H1 (cell line): ENCODE data around the gene STAM. TPM values are rescaled to one million over a fixed set of nuclear protein-coding genes. Genes with fewer than 3 reads are reported as not detected.

Experiments used
- BCL11A ChIP-seq, 2 experiments: IDR thresholded peaks; one replicate each; pipeline ENCODE4 v1.6.1; 2011; ENCODE audit warnings: low read depth in 2 of 2, low read length in 2 of 2, mild to moderate bottlenecking in 2 of 2
- CHD2 ChIP-seq: IDR thresholded peaks from 2 replicates; pipeline ENCODE4 v1.6.1; 2012; ENCODE audit warnings: low read length, improper control_type of control experiment
- CHD7 ChIP-seq: fragments of 300-600 bp; sonication (generic); IDR thresholded peaks from 2 replicates; pipeline ENCODE4 v1.7.1; 2012; ENCODE audit warnings: low read length, moderate library complexity, mild to moderate bottlenecking, inconsistent platforms; ENCODE audit not compliant: insufficient replicate concordance
- GABPA ChIP-seq: IDR thresholded peaks from 2 replicates; pipeline ENCODE4 v1.6.1; 2011; ENCODE audit warnings: mild to moderate bottlenecking, low read length, moderate library complexity, borderline replicate concordance; ENCODE audit not compliant: insufficient read depth
- KDM4A ChIP-seq: IDR thresholded peaks from one replicate; pipeline ENCODE4 v1.7.1; 2012; ENCODE audit warnings: low read depth, mild to moderate bottlenecking, moderate library complexity, low read length, inconsistent platforms; ENCODE audit not compliant: severe bottlenecking
- KDM5A ChIP-seq: fragments of 200-600 bp; IDR thresholded peaks from 2 replicates; pipeline ENCODE4 v1.7.1; 2012; ENCODE audit warnings: mild to moderate bottlenecking, low read length, inconsistent platforms, mixed read lengths
- NRF1 ChIP-seq: IDR thresholded peaks from 2 replicates; pipeline ENCODE4 v1.6.1; 2011; ENCODE audit warnings: mild to moderate bottlenecking, low read depth, low read length, improper control_type of control experiment
- POU5F1 ChIP-seq: IDR thresholded peaks from 2 replicates; pipeline ENCODE4 v1.6.1; 2011; ENCODE audit warnings: low read depth, mild to moderate bottlenecking, low read length, moderate library complexity
- RNF2 ChIP-seq: fragments of 200-900, 300-1000 bp; sonication (generic); IDR thresholded peaks from 2 replicates; pipeline ENCODE4 v1.7.1; 2016; ENCODE audit warnings: borderline replicate concordance, low read depth, mild to moderate bottlenecking, antibody characterized with exemption, low read length; ENCODE audit not compliant: poor library complexity, severe bottlenecking; ENCODE audit errors: missing control alignments
- ZNF274 ChIP-seq: IDR thresholded peaks from 2 replicates; pipeline ENCODE4 v1.7.0; 2012; ENCODE audit warnings: low read length, borderline replicate concordance; ENCODE audit errors: extremely low read depth
- polyA plus RNA-seq, 7 experiments: library from polyadenylated mRNA; depleted of rRNA in 3 of 7; stranded (reverse) in 5 of 7; unstranded in 2 of 7; fragments of >200 nt in 5 of 7; fragments of 200-250 nt in 2 of 7; gene quantifications; 1 replicate in 5 of 7; 2 replicates in 1 of 7; 4 replicates in 1 of 7; pipeline versions ENCODE4 v1.2.1 to v1.2.3, GENCODE V29; 2011 to 2013; ENCODE audit warnings: missing spikeins in 2 of 7, mixed read lengths in 2 of 7
- total RNA-seq: library from RNA; stranded (reverse); fragmentation: NEBNext Ultra II Directional; extraction: Animal tissue kit (Norgen Biotek cat#: 25700); gene quantifications from 2 replicates; pipeline ENCODE4 v1.2.1, GENCODE V29; 2021

Gene STAM
- total and polyA plus RNA-seq, 2 of the 8 experiments (the other 6 are each of a cell fraction or from before 2014, with no cell fraction given), result 22.0 to 27.8 TPM

- TF ChIP-seq CHD7, result no peak
- no peak for TF ChIP-seq KDM5A
- no peak for TF ChIP-seq NRF1
- no peak for TF ChIP-seq BCL11A (IDR thresholded peaks at IDR 0.05; ENCODE audit: low read depth in 2 of 2, low read length in 2 of 2)
- no peak for TF ChIP-seq ZNF274
- no peak for TF ChIP-seq CHD2
- no peak for TF ChIP-seq GABPA
- TF ChIP-seq POU5F1, result no peak
- no peak for TF ChIP-seq KDM4A
- no peak for TF ChIP-seq RNF2
Measured at GRCh38 chr10:17607603-17608332, 36.2 kb upstream of the STAM start (continued).
